WTC11 (cell line): Measurements from ENCODE around the gene RAB11FIP3. TPM values are rescaled to one million over a fixed set of nuclear protein-coding genes. Genes with fewer than 3 reads are reported as not detected.

ENCODE experiments used
- ATAC-seq: fragments of 200-7000 bp; cut with Tn5 transposase; 2 replicates; pipeline ENCODE4 v1.10.0; 2021; ENCODE audit warnings: mild to moderate bottlenecking, moderate library complexity
- CTCF ChIA-PET: fragments of 300-600 bp; sonication (Branson Sonifier 250); formaldehyde crosslinking; loops from one replicate; lab custom pipeline; 2021; ENCODE audit warnings: antibody characterized with exemption; lab: Charles Lee
- POLR2A ChIA-PET: fragments of 350-600 bp; sonication (Branson Sonifier 250); formaldehyde crosslinking; loops from one replicate; lab custom pipeline; 2021; ENCODE audit warnings: antibody characterized with exemption; lab: Charles Lee
- DNase-seq: peaks from one replicate; pipeline ENCODE4 v3.0.0; 2021; ENCODE audit warnings: low spot score
- H3K27ac Mint-ChIP-seq: 2 replicates; pipeline ENCODE4 v1.8.0; 2021; ENCODE audit warnings: mixed read lengths
- H3K27me3 Mint-ChIP-seq: 2 replicates; pipeline ENCODE4 v1.8.0; 2021; ENCODE audit warnings: low read depth, mild to moderate bottlenecking, moderate library complexity, mixed read lengths
- H3K36me3 Mint-ChIP-seq: 2 replicates; pipeline ENCODE4 v1.8.0; 2021; ENCODE audit warnings: mixed read lengths
- H3K4me1 Mint-ChIP-seq: 2 replicates; pipeline ENCODE4 v1.8.0; 2022; ENCODE audit warnings: mixed read lengths
- H3K4me3 Mint-ChIP-seq: 2 replicates; pipeline ENCODE4 v1.8.0; 2021; ENCODE audit warnings: mild to moderate bottlenecking, moderate library complexity, mixed read lengths
- H3K9me3 Mint-ChIP-seq: 2 replicates; pipeline ENCODE4 v1.8.0; 2021; ENCODE audit warnings: mixed read lengths
- ATF2 ChIP-seq: sonication (generic); formaldehyde crosslinking; IDR thresholded peaks from 2 replicates; pipeline ENCODE4 v1.8.1; 2022; ENCODE audit warnings: low read depth, missing genetic modification reagents, borderline replicate concordance
- CREB1 ChIP-seq: sonication (generic); formaldehyde crosslinking; IDR thresholded peaks from 2 replicates; pipeline ENCODE4 v1.8.0; 2023; ENCODE audit warnings: mild to moderate bottlenecking, missing genetic modification reagents
- CREM ChIP-seq: sonication (generic); formaldehyde crosslinking; IDR thresholded peaks from 2 replicates; pipeline ENCODE4 v1.8.1; 2022; ENCODE audit warnings: mild to moderate bottlenecking, missing genetic modification reagents, moderate library complexity
- ERG ChIP-seq: fragments of 250-450 bp; sonication (Bioruptor Pico); IDR thresholded peaks from 2 replicates; pipeline ENCODE4 v1.8.0; 2021; ENCODE audit warnings: mild to moderate bottlenecking
- ETV6 ChIP-seq: sonication (generic); formaldehyde crosslinking; IDR thresholded peaks from 2 replicates; pipeline ENCODE4 v1.8.1; 2022; ENCODE audit warnings: mild to moderate bottlenecking, missing genetic modification reagents
- FOXJ3 ChIP-seq: sonication (generic); formaldehyde crosslinking; IDR thresholded peaks from 2 replicates; pipeline ENCODE4 v1.9.0; 2021; ENCODE audit warnings: missing genetic modification reagents, mild to moderate bottlenecking, borderline replicate concordance
- GTF2I ChIP-seq: fragments of 250-450 bp; sonication (Bioruptor Pico); conservative IDR thresholded peaks from 2 replicates; pipeline ENCODE4 v1.4.0; 2021; ENCODE audit warnings: mild to moderate bottlenecking
- MYBL2 ChIP-seq: sonication (generic); formaldehyde crosslinking; IDR thresholded peaks from 2 replicates; pipeline ENCODE4 v1.8.1; 2023; ENCODE audit warnings: mild to moderate bottlenecking, moderate library complexity, missing genetic modification reagents
- NFE2L1 ChIP-seq: sonication (generic); formaldehyde crosslinking; IDR thresholded peaks from 2 replicates; pipeline ENCODE4 v1.8.1; 2023; ENCODE audit warnings: missing genetic modification reagents
- NR1H2 ChIP-seq: sonication (generic); formaldehyde crosslinking; IDR thresholded peaks from 2 replicates; pipeline ENCODE4 v1.9.0; 2021; ENCODE audit warnings: mild to moderate bottlenecking, moderate library complexity, missing genetic modification reagents
- PRDM15 ChIP-seq: sonication (generic); formaldehyde crosslinking; IDR thresholded peaks from 2 replicates; pipeline ENCODE4 v1.8.0; 2022; ENCODE audit warnings: missing genetic modification reagents
- TCF7 ChIP-seq: sonication (generic); formaldehyde crosslinking; IDR thresholded peaks from 2 replicates; pipeline ENCODE4 v1.8.0; 2022; ENCODE audit warnings: mild to moderate bottlenecking, low read depth, missing genetic modification reagents, moderate library complexity
- USF1 ChIP-seq: sonication (generic); formaldehyde crosslinking; IDR thresholded peaks from 2 replicates; pipeline ENCODE4 v1.8.0; 2022; ENCODE audit warnings: mild to moderate bottlenecking, missing genetic modification reagents
- ZBTB21 ChIP-seq: sonication (generic); formaldehyde crosslinking; IDR thresholded peaks from 2 replicates; pipeline ENCODE4 v1.8.1; 2023; ENCODE audit warnings: mild to moderate bottlenecking, missing genetic modification reagents, borderline replicate concordance
- ZNF317 ChIP-seq: sonication (generic); formaldehyde crosslinking; IDR thresholded peaks from 2 replicates; pipeline ENCODE4 v1.8.1; 2023; ENCODE audit warnings: low read depth, mild to moderate bottlenecking, moderate library complexity, missing genetic modification reagents, borderline replicate concordance
- ZNF423 ChIP-seq: fragments of 250-450 bp; sonication (Bioruptor Pico); IDR thresholded peaks from 2 replicates; pipeline ENCODE4 v2.1.2; 2022; ENCODE audit warnings: mild to moderate bottlenecking, moderate library complexity
- total RNA-seq: library from RNA; stranded (reverse); gene quantifications from 3 replicates; pipeline ENCODE4 v1.2.3, GENCODE V29; 2021
- TF ChIP-seq, protein P1 (sequence below): sonication (generic); formaldehyde crosslinking; conservative IDR thresholded peaks from 2 replicates; pipeline ENCODE4 v1.8.1; 2023; ENCODE audit warnings: mild to moderate bottlenecking, low read depth, missing genetic modification reagents, moderate library complexity
- TF ChIP-seq, protein P2 (sequence below): sonication (generic); formaldehyde crosslinking; IDR thresholded peaks from 2 replicates; pipeline ENCODE4 v1.8.1; 2022; ENCODE audit warnings: mild to moderate bottlenecking, moderate library complexity, missing genetic modification reagents
- TF ChIP-seq, protein P3 (sequence below): sonication (generic); formaldehyde crosslinking; IDR thresholded peaks from 2 replicates; pipeline ENCODE4 v1.8.1; 2023; ENCODE audit warnings: mild to moderate bottlenecking, missing genetic modification reagents, moderate library complexity

RAB11FIP3 gene
- total RNA-seq, 1 experiment from 2014 or later = 38.6 TPM

GRCh38 chr16:445566-445965, 20.1 kb downstream of the RAB11FIP3 start (continued):
- TF ChIP-seq MYBL2 (no peak), ATF2 (no peak)
- TF ChIP-seq, protein P1, sequence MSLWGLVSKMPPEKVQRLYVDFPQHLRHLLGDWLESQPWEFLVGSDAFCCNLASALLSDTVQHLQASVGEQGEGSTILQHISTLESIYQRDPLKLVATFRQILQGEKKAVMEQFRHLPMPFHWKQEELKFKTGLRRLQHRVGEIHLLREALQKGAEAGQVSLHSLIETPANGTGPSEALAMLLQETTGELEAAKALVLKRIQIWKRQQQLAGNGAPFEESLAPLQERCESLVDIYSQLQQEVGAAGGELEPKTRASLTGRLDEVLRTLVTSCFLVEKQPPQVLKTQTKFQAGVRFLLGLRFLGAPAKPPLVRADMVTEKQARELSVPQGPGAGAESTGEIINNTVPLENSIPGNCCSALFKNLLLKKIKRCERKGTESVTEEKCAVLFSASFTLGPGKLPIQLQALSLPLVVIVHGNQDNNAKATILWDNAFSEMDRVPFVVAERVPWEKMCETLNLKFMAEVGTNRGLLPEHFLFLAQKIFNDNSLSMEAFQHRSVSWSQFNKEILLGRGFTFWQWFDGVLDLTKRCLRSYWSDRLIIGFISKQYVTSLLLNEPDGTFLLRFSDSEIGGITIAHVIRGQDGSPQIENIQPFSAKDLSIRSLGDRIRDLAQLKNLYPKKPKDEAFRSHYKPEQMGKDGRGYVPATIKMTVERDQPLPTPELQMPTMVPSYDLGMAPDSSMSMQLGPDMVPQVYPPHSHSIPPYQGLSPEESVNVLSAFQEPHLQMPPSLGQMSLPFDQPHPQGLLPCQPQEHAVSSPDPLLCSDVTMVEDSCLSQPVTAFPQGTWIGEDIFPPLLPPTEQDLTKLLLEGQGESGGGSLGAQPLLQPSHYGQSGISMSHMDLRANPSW (CRISPR knock-in tag) = no peak

DNA sequence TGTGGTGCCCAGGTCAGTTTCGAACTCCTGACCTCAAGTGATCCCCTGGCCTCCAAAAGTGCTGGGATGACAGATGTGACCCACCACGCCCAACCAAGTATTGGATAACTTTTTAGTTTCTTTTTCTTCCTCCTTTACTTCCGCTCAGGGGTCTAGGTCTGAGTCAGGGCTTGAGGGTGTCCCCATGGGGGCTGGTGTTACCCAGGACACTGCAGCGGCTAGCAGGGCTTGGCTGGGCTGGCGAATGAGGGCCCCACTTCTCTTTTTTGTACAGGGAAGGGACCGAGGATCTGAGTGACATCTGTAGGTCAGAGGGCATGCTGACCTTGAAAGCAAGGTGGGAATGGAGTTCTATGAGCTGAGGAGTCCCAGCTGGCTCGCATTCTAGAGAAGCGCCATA, 24.9 kb downstream of the RAB11FIP3 start:
- CTCF ChIA-PET = interaction anchor here (1.2 to 2.2 kb wide), 3 partner anchors 37 to 49 kb away, joined by 4 to 9 read pairs (median 5); partner anchors contain the start of gene DECR2
- H3K27me3 Mint-ChIP-seq = no peaks in the 10 kb centered on the region
- peak overlapping the region; percentile 9; the same call in 1 of the 2 replicates for H3K27ac Mint-ChIP-seq
- H3K9me3 Mint-ChIP-seq = no peaks in the 10 kb centered on the region
- ATAC-seq = no peak
- TF ChIP-seq ZNF317 (CRISPR knock-in tag) (no peak), ETV6 (CRISPR knock-in tag) (no peak), CREB1 (CRISPR knock-in tag) (no peak), FOXJ3 (CRISPR knock-in tag) (no peak), NR1H2 (CRISPR knock-in tag) (no peak), USF1 (CRISPR knock-in tag) (no peak), NFE2L1 (CRISPR knock-in tag) (no peak), ERG (CRISPR knock-in tag) (no peak), CREM (CRISPR knock-in tag) (no peak), ZBTB21 (CRISPR knock-in tag) (no peak), GTF2I (CRISPR knock-in tag) (no peak), ZNF423 (CRISPR knock-in tag) (no peak), MYBL2 (no peak), PRDM15 (no peak), TCF7 (no peak)
- TF ChIP-seq, protein P2, sequence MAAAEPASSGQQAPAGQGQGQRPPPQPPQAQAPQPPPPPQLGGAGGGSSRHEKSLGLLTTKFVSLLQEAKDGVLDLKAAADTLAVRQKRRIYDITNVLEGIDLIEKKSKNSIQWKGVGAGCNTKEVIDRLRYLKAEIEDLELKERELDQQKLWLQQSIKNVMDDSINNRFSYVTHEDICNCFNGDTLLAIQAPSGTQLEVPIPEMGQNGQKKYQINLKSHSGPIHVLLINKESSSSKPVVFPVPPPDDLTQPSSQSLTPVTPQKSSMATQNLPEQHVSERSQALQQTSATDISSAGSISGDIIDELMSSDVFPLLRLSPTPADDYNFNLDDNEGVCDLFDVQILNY (CRISPR knock-in tag) = no peak
- TF ChIP-seq, protein P3, sequence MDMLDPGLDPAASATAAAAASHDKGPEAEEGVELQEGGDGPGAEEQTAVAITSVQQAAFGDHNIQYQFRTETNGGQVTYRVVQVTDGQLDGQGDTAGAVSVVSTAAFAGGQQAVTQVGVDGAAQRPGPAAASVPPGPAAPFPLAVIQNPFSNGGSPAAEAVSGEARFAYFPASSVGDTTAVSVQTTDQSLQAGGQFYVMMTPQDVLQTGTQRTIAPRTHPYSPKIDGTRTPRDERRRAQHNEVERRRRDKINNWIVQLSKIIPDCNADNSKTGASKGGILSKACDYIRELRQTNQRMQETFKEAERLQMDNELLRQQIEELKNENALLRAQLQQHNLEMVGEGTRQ (CRISPR knock-in tag) = no peak
- H3K36me3 Mint-ChIP-seq = no peaks in the 10 kb centered on the region
- peaks cover 3% of the 10 kb centered on the region for H3K4me1 Mint-ChIP-seq
- DNase-seq = no peak
- POLR2A ChIA-PET = no interaction called here
- no peak overlapping the region for H3K4me3 Mint-ChIP-seq
